Panc1 (cell line): ENCODE data around the gene BRME1. TPM values are rescaled to one million over a fixed set of nuclear protein-coding genes. Genes with fewer than 3 reads are reported as not detected.

Experiments used
- ATAC-seq: fragments of 200-7000 bp; cut with Tn5 transposase; 2 replicates; pipeline ENCODE4 v1.9.1; 2020; ENCODE audit warnings: mild to moderate bottlenecking, moderate library complexity
- BruUV-seq: library from RNA; stranded (reverse); fragments of 400-500 nt; replicated peaks from 2 replicates; lab custom pipeline; 2021; lab: Mats Ljungman, UMichigan
- CTCF ChIA-PET: fragments of 300-600 bp; sonication (Branson Sonifier 250); formaldehyde crosslinking; loops from one replicate; lab custom pipeline; 2022; ENCODE audit warnings: antibody characterized with exemption; lab: Charles Lee
- POLR2A ChIA-PET: fragments of 300-600 bp; sonication (Branson Sonifier 250); formaldehyde crosslinking; loops from one replicate; lab custom pipeline; 2022; ENCODE audit warnings: antibody characterized with exemption; lab: Charles Lee
- DNase-seq: peaks from one replicate; pipeline ENCODE4 v3.0.0-alpha.2; 2010; ENCODE audit warnings: low read depth, low spot score
- H3K27ac ChIP-seq: 2 replicates; pipeline ENCODE4 v1.5.1; 2011; ENCODE audit warnings: mild to moderate bottlenecking, low read length, inconsistent platforms
- H3K27me3 ChIP-seq: fragments of 200-500 bp; sonication (Bioruptor generic); 2 replicates; pipeline ENCODE4 v1.6.0; 2014; ENCODE audit warnings: low read length, inconsistent platforms; ENCODE audit not compliant: control insufficient read depth, insufficient read depth
- H3K36me3 ChIP-seq: fragments of 200-500 bp; sonication (Bioruptor generic); 2 replicates; pipeline ENCODE4 v1.5.1; 2014; ENCODE audit warnings: inconsistent platforms, mild to moderate bottlenecking, low read length, moderate library complexity; ENCODE audit not compliant: control insufficient read depth, insufficient read depth
- H3K4me1 ChIP-seq: 2 replicates; pipeline ENCODE4 v1.5.1; 2011; ENCODE audit warnings: inconsistent platforms, mild to moderate bottlenecking, low read length, moderate library complexity; ENCODE audit not compliant: control insufficient read depth, insufficient read depth
- H3K4me3 ChIP-seq, 2 experiments: 2 replicates each; pipeline ENCODE4 v1.5.1; 2011 to 2012; ENCODE audit warnings: low read depth in 2 of 2, low read length in 2 of 2, mild to moderate bottlenecking in 2 of 2, inconsistent platforms in 1 of 2, moderate library complexity in 1 of 2
- H3K9me3 ChIP-seq: fragments of 200-500 bp; sonication (Bioruptor generic); 2 replicates; pipeline ENCODE4 v1.5.1; 2014; ENCODE audit warnings: low read depth, mild to moderate bottlenecking, inconsistent platforms, low read length, moderate library complexity; ENCODE audit not compliant: control insufficient read depth, insufficient read depth
- CTCF ChIP-seq: fragments of 450-650 bp; IDR thresholded peaks from 2 replicates; pipeline ENCODE4 v1.5.1; 2017; ENCODE audit warnings: mild to moderate bottlenecking
- POLR2AphosphoS5 ChIP-seq: IDR thresholded peaks from 2 replicates; pipeline ENCODE4 v1.6.1; 2012; ENCODE audit warnings: mild to moderate bottlenecking, low read depth, low read length, moderate library complexity
- REST ChIP-seq, 2 experiments: IDR thresholded peaks; 2 replicates each; pipeline ENCODE4 v1.6.1; 2011 to 2012; ENCODE audit warnings: low read depth in 2 of 2, control low read depth in 1 of 2, low read length in 1 of 2, mild to moderate bottlenecking in 1 of 2, moderate library complexity in 1 of 2; ENCODE audit not compliant: insufficient read depth in 1 of 2
- SIN3A ChIP-seq: IDR thresholded peaks from 2 replicates; pipeline ENCODE4 v1.6.1; 2012; ENCODE audit warnings: low read depth, mild to moderate bottlenecking, low read length, moderate library complexity, borderline replicate concordance; ENCODE audit not compliant: insufficient read depth
- TCF7L2 ChIP-seq: IDR thresholded peaks from 2 replicates; pipeline ENCODE4 v1.6.1; 2011; ENCODE audit warnings: mild to moderate bottlenecking, low read depth, low read length, inconsistent platforms
- in situ Hi-C: cut with HindIII; loops from 2 replicates; pipeline ENCODE4 v1.10.0; 2016; ENCODE audit warnings: low sequenced_read_pairs, low pct_unique_long_range_greater_than_20kb
- intact Hi-C: fragments of 100-400 bp; cut with micrococcal nuclease; formaldehyde crosslinking; loops from one replicate; pipeline ENCODE4 v1.10.0; 2022; ENCODE audit not compliant: unreplicated experiment
- total RNA-seq: library from RNA; stranded (reverse); gene quantifications from one replicate; pipeline ENCODE4 v1.2.1, GENCODE V29; 2021; ENCODE audit not compliant: unreplicated experiment

BRME1 gene
- total RNA-seq, 1 experiment from 2014 or later = 6.5 TPM

DNA sequence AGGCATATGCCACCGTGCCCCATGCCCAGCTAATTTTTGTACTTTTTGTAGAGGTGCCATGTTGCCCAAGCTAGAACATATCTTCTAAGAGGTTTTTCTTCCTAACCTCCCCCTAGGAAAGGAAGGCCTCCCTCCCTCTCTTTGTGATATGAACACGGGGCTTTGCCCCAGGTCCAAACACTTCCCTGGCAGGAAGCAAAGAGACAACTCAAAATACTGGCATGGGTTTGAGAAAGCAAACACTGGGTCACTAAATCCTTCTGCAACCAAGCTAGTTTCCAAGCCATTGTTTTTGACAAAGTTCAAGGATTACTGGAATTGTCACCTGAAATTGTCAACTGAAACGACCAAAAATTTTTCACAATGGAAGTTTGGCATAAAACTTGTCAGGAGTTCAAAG lies 8.9 kb upstream of the BRME1 start:
- DNase-seq (no peak), ATAC-seq (no peak)
- Histone ChIP-seq H3K9me3 (no peaks in the 10 kb centered on the region), H3K4me3 (no peak overlapping the region), H3K27me3 (no peaks in the 10 kb centered on the region), H3K36me3 (no peaks in the 10 kb centered on the region), H3K4me1 (no peaks in the 10 kb centered on the region), H3K27ac (no peak overlapping the region)
- ChIA-PET POLR2A (interaction anchor here (0.7 kb wide), 1 partner anchor 114 kb away, joined by 4 read pairs; no protein-coding TSS in a partner anchor), CTCF (no interaction called here)
- intact Hi-C loops = no loop called here
- in situ Hi-C loops = no loop called here
- BruUV-seq = no TSS peak
- TF ChIP-seq CTCF (no peak), REST (IDR thresholded peaks at IDR 0.05; ENCODE audit: insufficient read depth in 1 of 2, low read depth in 2 of 2, low read length in 1 of 2) (no peak), SIN3A (no peak), POLR2AphosphoS5 (no peak), TCF7L2 (no peak)

DNA sequence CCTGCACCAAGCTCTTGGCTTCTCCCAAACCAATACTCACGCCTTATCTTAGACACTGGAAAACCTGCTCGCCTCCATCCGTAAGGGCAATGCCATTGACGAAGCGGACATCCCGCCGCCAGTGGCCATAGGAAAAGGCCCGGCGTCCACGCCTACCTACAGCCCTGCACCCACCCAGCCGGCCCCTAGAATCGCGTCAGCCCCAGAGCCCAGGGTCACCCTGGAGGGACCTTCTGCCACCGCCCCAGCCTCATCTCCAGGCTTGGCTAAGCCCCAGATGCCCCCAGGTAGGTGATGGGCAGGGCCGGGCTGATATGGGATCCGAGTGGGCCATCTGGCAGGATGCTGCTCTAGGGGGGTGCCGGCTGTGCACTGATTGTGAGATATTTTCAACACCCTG lies 7.4 kb upstream of the BRME1 start:
- Histone ChIP-seq H3K4me1 (no peaks in the 10 kb centered on the region), H3K27ac (no peak overlapping the region), H3K36me3 (no peaks in the 10 kb centered on the region), H3K9me3 (no peaks in the 10 kb centered on the region), H3K4me3 (no peak overlapping the region), H3K27me3 (no peaks in the 10 kb centered on the region)
- in situ Hi-C loops (no loop called here), intact Hi-C loops (no loop called here)
- BruUV-seq = no TSS peak
- TF ChIP-seq POLR2AphosphoS5 (no peak), TCF7L2 (no peak), CTCF (no peak), SIN3A (no peak), REST (IDR thresholded peaks at IDR 0.05; ENCODE audit: insufficient read depth in 1 of 2, low read depth in 2 of 2, low read length in 1 of 2) (no peak)
- ATAC-seq (no peak), DNase-seq (no peak)
- POLR2A ChIA-PET = no interaction called here
- CTCF ChIA-PET = no interaction called here
